Activated gamma-delta T cell (primary cell): ENCODE data around the gene GNG13.

Source experiments
- DNase-seq: peaks from one replicate; lab custom pipeline; 2025; lab: John Stamatoyannopoulos, UW

GNG13 gene

GRCh38 chr16:813916-814412, 13.4 kb upstream of the GNG13 start:
- no peak for DNase-seq

GRCh38 chr16:813204-813915, 12.8 kb upstream of the GNG13 start:
- no peak for DNase-seq

- DNase-seq: no peak
Observed at GRCh38 chr16:808085-808386, 7.5 kb upstream of the GNG13 start.

- peak; percentile 83 for DNase-seq
Observed at GRCh38 chr16:807347-808084, 7.0 kb upstream of the GNG13 start.

GRCh38 chr16:805474-805873, 4.9 kb upstream of the GNG13 start:
- no peak for DNase-seq

GRCh38 chr16:804193-805048, 3.9 kb upstream of the GNG13 start:
- no peak for DNase-seq

- DNase-seq: no peak
Observed at GRCh38 chr16:803754-804080, 3.2 kb upstream of the GNG13 start.

- DNase-seq: no peak
Observed at GRCh38 chr16:802914-803753, 2.6 kb upstream of the GNG13 start.

- DNase-seq: no peak
Observed at GRCh38 chr16:802461-802860, 1.9 kb upstream of the GNG13 start.

- DNase-seq: no peak
Observed at GRCh38 chr16:801584-802363, 1.2 kb upstream of the GNG13 start.

GRCh38 chr16:800834-801511, 439 bp upstream of the GNG13 start:
- no peak for DNase-seq

GRCh38 chr16:799111-799947, 1.2 kb downstream of the GNG13 start:
- DNase-seq: no peak

- DNase-seq: no peak
Observed at GRCh38 chr16:798666-799065, 1.9 kb downstream of the GNG13 start.

GRCh38 chr16:797686-798085, 2.8 kb downstream of the GNG13 start:
- no peak for DNase-seq

- no peak for DNase-seq
Observed at GRCh38 chr16:797120-797420, 3.5 kb downstream of the GNG13 start.

GRCh38 chr16:796296-797119, 4.0 kb downstream of the GNG13 start:
- no peak for DNase-seq

- DNase-seq: no peak
Observed at GRCh38 chr16:795580-796229, 4.8 kb downstream of the GNG13 start.

GRCh38 chr16:794853-795466, 5.6 kb downstream of the GNG13 start:
- DNase-seq: no peak
